Mucosa of rectum (tissue), 2 donors: ENCODE results near the gene AKR7A2.

Source experiments
- H3K27ac ChIP-seq, 2 donors: one replicate each; pipeline ENCODE4 v1.7.0; 2013; ENCODE audit warnings: inconsistent platforms in 2 of 2, low read depth in 2 of 2, low read length in 2 of 2
- H3K27me3 ChIP-seq, 2 donors: one replicate each; pipeline ENCODE4 v1.7.0; 2013; ENCODE audit warnings: low read length in 2 of 2; ENCODE audit not compliant: control insufficient read depth in 2 of 2, insufficient read depth in 2 of 2
- H3K36me3 ChIP-seq, 2 donors: one replicate each; pipeline ENCODE4 v1.7.0; 2013; ENCODE audit warnings: low read length in 2 of 2; ENCODE audit not compliant: control insufficient read depth in 2 of 2, insufficient read depth in 2 of 2
- H3K4me1 ChIP-seq, 2 donors: one replicate each; pipeline ENCODE4 v1.7.0; 2013; ENCODE audit warnings: low read length in 2 of 2, mild to moderate bottlenecking in 1 of 2; ENCODE audit not compliant: control insufficient read depth in 2 of 2, insufficient read depth in 2 of 2
- H3K4me3 ChIP-seq, 2 donors: one replicate each; pipeline ENCODE4 v1.7.0; 2013; ENCODE audit warnings: low read length in 2 of 2
- H3K9ac ChIP-seq, 2 donors: one replicate each; pipeline ENCODE4 v1.7.0; 2013; ENCODE audit warnings: low read length in 2 of 2, low read depth in 1 of 2, mild to moderate bottlenecking in 1 of 2
- H3K9me3 ChIP-seq, 2 donors: one replicate each; pipeline ENCODE4 v1.7.0; 2013; ENCODE audit warnings: low read length in 2 of 2; ENCODE audit not compliant: control insufficient read depth in 2 of 2
- donor health status: healthy.
- donor health status: Normal muscosa, but diverticular disease.

Gene AKR7A2

DNA sequence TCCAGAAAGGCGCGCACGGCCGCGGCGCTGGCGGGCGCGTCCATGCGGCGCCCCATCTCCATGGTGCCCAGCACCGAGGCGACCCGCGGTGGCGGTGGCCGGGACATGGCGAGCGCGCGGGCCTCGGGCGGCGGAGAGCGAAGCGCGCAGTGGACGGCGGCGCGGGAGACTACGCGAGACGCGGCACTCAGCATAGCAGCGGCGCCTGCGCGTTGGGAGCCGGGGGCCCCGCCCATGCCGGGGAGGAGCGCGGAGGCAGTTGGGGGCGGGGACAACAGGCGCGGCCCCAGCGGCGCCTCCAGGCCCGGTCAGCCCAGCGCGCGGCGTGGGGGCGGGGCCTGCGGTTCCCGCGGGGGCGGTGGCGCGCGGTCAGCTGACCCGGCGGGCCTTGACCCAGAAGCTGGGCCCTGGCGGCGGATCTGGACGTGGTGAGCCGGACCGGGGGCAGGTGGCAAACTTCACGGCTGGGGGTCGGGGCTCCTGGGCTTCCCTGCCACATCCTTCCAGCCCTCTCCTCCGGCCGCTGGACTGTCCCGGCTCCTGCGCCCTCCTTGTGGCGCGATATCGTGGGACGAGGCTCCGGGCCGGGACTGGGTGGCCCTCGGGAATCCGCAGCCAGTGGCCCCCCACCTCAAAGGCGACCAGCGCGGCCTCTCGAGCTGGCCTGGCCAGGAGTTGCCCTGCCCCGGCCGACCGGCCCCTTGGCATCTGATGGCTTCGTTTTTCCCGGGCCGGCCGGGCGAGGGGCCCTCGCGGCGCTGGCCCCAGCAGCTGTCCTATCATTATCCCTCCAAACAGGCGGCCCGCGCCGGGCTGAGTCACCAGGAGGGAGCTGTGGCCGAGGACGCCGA lies at the start of gene AKR7A2, which contains the start of gene SLC66A1:
TSS of gene AKR7A2 (minus strand) at position 214 of the 851 bp plus-strand sequence. CDS start at position 194, 20 bp downstream.
TSS of gene SLC66A1 (plus strand) at position 396 of the 851 bp plus-strand sequence. CDS start 5,352 bp downstream, outside the sequence.
- Histone ChIP-seq H3K27ac (peak within 1 kb of the TSS; percentile 77 to 80), H3K9me3 (no peaks in the 10 kb centered on the region), H3K4me1 (peaks cover 40 to 45% of the 10 kb centered on the region in 2 donors), H3K36me3 (peaks cover 6 to 8% of the 10 kb centered on the region in 2 donors), H3K4me3 (peak within 1 kb of the TSS; percentile 83 to 85), H3K9ac (peak within 1 kb of the TSS; percentile 81 to 89), H3K27me3 (no peaks in the 10 kb centered on the region)

DNA sequence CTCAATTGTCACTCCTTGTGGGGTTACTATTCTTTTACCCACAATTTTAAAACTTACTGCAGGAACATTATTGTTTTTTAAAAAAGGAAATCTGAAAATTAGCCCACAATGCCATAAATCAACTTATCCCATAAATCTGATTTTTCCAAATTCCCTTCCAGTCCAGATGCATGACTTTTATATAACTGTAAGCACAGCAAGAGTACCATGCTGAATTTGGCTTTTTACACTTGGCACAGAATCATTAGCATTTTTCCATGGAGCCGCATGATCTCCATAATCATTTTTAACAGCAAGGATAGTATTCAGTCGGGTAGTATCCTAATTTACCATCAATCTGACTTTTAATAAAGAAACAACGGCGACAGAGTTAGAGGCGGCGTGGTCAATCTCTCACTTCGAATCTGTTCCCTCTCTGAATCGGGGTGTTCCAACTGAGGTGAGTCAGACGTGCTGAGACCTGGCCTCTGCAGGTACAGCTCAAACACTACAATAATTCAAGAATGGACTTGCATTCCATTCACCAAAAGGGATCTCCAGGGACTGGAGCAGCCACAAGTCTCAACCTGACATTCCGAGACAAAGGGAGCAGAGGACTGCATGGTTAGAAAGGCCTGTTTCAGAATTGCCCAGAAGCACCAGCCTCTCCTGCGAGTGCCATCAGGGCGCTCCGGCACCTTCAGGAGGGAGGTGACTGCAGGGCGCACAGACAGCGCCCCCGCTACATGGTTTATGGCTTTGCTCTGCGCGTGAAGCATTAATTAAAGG lies 49.1 kb upstream of the AKR7A2 start:
- Histone ChIP-seq H3K36me3 (peaks cover 16 to 31% of the 10 kb centered on the region in 2 donors), H3K27ac (no peak overlapping the region), H3K4me3 (no peak overlapping the region), H3K27me3 (no peaks in the 10 kb centered on the region), H3K9ac (no peak overlapping the region), H3K4me1 (peaks cover 0 to 2% of the 10 kb centered on the region in 2 donors), H3K9me3 (no peaks in the 10 kb centered on the region)

GRCh38 chr1:19360432-19360831 lies 48.5 kb upstream of the AKR7A2 start:
- no peak overlapping the region for H3K4me3 ChIP-seq

DNA sequence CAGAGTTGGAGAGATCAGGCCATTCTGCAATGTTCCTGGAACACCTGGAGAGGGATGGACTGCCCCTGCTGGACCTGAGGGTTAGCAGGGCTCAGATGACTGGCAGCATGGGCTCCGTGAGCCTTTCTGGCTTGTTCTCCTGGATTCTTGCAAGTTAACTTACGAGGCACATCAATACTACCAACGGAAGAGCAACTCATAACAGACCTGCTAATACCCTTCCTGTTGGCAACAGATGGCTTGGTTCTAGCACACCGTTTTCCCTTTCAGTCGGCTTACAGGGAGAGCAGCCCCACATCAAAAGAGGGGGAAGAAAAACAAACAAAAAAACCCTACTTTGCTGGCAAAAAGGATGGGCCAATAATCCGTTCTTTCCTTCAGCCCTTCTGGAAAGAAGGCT lies 48.1 kb upstream of the AKR7A2 start:
- Histone ChIP-seq H3K4me1 (peaks cover 0 to 2% of the 10 kb centered on the region in 2 donors), H3K4me3 (no peak overlapping the region), H3K27ac (peak overlapping the region in 1 of 2 donors; percentile 23), H3K9me3 (no peaks in the 10 kb centered on the region), H3K36me3 (peaks cover 19 to 34% of the 10 kb centered on the region in 2 donors), H3K27me3 (no peaks in the 10 kb centered on the region), H3K9ac (no peak overlapping the region)

More at GRCh38 chr1:19360432-19360831, 48.5 kb upstream of the AKR7A2 start:
- H3K4me1 ChIP-seq = peaks cover 0 to 2% of the 10 kb centered on the region in 2 donors
- no peaks in the 10 kb centered on the region for H3K27me3 ChIP-seq
- H3K9me3 ChIP-seq = no peaks in the 10 kb centered on the region
- no peak overlapping the region for H3K9ac ChIP-seq
- peaks cover 22 to 37% of the 10 kb centered on the region in 2 donors for H3K36me3 ChIP-seq
- peak overlapping the region in 1 of 2 donors; percentile 23 for H3K27ac ChIP-seq

DNA sequence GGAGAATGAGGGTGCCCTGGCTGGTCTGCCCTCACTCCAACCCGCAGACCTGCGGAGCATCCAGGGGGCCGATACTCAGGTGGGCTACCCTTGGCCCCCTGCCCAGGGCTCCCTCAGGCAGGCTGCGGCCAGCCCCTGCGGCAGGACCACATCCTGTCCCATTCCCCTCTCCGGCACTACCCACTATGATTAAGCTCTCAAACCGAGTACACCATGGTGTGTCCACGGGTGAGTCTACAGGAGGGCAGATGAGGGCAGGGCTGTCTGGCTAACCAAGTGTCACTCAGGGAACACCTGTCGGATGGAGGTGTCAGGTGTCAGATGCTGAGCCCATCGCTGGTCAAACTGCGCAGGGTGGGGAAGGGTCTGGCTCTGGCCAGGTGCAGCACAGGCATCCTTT lies 47.4 kb upstream of the AKR7A2 start:
- no peaks in the 10 kb centered on the region for H3K9me3 ChIP-seq
- H3K4me3 ChIP-seq = no peak overlapping the region
- H3K27me3 ChIP-seq = no peaks in the 10 kb centered on the region
- peaks cover 0 to 2% of the 10 kb centered on the region in 2 donors for H3K4me1 ChIP-seq
- H3K27ac ChIP-seq = no peak overlapping the region
- no peak overlapping the region for H3K9ac ChIP-seq
- peaks cover 25 to 40% of the 10 kb centered on the region in 2 donors for H3K36me3 ChIP-seq

DNA sequence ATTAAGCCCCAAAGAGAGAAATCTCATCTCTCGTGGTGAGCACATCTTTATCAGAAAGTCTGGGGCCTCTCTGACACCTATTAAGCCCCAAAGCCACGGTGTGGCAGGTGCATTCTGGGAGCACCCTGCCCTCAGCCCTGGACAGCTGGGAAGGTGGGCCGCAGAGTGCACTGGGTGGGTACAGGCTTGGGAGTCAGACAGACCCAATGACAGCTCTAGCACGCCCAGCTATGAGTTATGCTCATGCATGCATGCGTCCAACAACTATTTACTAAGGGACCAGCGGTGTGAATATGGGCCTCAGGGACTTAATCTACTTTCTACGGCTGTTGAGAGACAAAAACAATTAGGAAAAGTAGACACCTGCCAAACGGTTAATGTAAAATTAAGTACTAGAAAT lies 46.8 kb upstream of the AKR7A2 start:
- no peak overlapping the region for H3K27ac ChIP-seq

GRCh38 chr1:19357299-19357986 lies 45.5 kb upstream of the AKR7A2 start:
- Histone ChIP-seq H3K36me3 (peaks cover 42 to 53% of the 10 kb centered on the region in 2 donors), H3K9me3 (no peaks in the 10 kb centered on the region), H3K9ac (no peak overlapping the region), H3K4me1 (peaks cover 2 to 3% of the 10 kb centered on the region in 2 donors), H3K27me3 (no peaks in the 10 kb centered on the region), H3K27ac (no peak overlapping the region), H3K4me3 (no peak overlapping the region)

More for the DNA sequence above, 46.8 kb upstream of the AKR7A2 start:
- Histone ChIP-seq H3K4me3 (no peak overlapping the region), H3K36me3 (peaks cover 31 to 46% of the 10 kb centered on the region in 2 donors), H3K9me3 (no peaks in the 10 kb centered on the region), H3K27me3 (no peaks in the 10 kb centered on the region), H3K4me1 (peaks cover 2 to 3% of the 10 kb centered on the region in 2 donors), H3K9ac (no peak overlapping the region)

- Histone ChIP-seq H3K9me3 (no peaks in the 10 kb centered on the region), H3K4me1 (peaks cover under 1 to 3% of the 10 kb centered on the region in 2 donors), H3K9ac (no peak overlapping the region), H3K36me3 (peaks cover 50 to 61% of the 10 kb centered on the region in 2 donors), H3K4me3 (no peak overlapping the region), H3K27me3 (no peaks in the 10 kb centered on the region), H3K27ac (no peak overlapping the region)
These were observed 44.3 kb upstream of the AKR7A2 start for GRCh38 chr1:19356266-19356665.

- Histone ChIP-seq H3K27ac (no peak overlapping the region), H3K4me1 (peaks cover 0 to 3% of the 10 kb centered on the region in 2 donors), H3K36me3 (peaks cover 53 to 62% of the 10 kb centered on the region in 2 donors)
These were observed 42.6 kb upstream of the AKR7A2 start for GRCh38 chr1:19354531-19354981.

More at GRCh38 chr1:19354531-19354981, 42.6 kb upstream of the AKR7A2 start:
- Histone ChIP-seq H3K27me3 (no peaks in the 10 kb centered on the region), H3K9me3 (no peaks in the 10 kb centered on the region), H3K4me3 (no peak overlapping the region), H3K9ac (no peak overlapping the region)
